Smooth muscle cell (in vitro differentiated cells): ENCODE data around the gene CCDC192. TPM values are rescaled to one million over a fixed set of nuclear protein-coding genes. Genes with fewer than 3 reads are reported as not detected.
"Not testable (repeated sequence)": the region's sequence is repeated elsewhere in the genome, so short reads cannot be mapped to it uniquely, and the experiment has no call there.

ENCODE experiments used
- DNase-seq: peaks from one replicate; lab custom pipeline; 2025; ENCODE audit not compliant: unreplicated experiment; lab: John Stamatoyannopoulos, UW
- H2AFZ ChIP-seq: fragments of 200-600 bp; sonication (generic); 2 replicates; pipeline ENCODE4 v1.6.0; 2016; ENCODE audit warnings: antibody characterized with exemption, low read depth, mild to moderate bottlenecking
- H3F3A ChIP-seq: fragments of 200-600 bp; sonication (generic); 2 replicates; pipeline ENCODE4 v1.6.0; 2017; ENCODE audit warnings: antibody characterized with exemption, low read depth
- H3K27ac ChIP-seq: fragments of 200-600 bp; sonication (generic); 2 replicates; pipeline ENCODE4 v1.5.1; 2016; ENCODE audit warnings: low read depth, mild to moderate bottlenecking
- H3K27me3 ChIP-seq: fragments of 200-600 bp; sonication (generic); 2 replicates; pipeline ENCODE4 v1.6.1; 2016; ENCODE audit warnings: low read depth, mild to moderate bottlenecking
- H3K36me3 ChIP-seq: fragments of 200-600 bp; sonication (generic); 2 replicates; pipeline ENCODE4 v1.5.1; 2016; ENCODE audit warnings: low read depth
- H3K4me1 ChIP-seq: fragments of 200-600 bp; sonication (generic); 2 replicates; pipeline ENCODE4 v1.5.1; 2016; ENCODE audit warnings: low read depth
- H3K4me2 ChIP-seq: fragments of 200-600 bp; sonication (generic); 2 replicates; pipeline ENCODE4 v1.6.0; 2016; ENCODE audit warnings: mild to moderate bottlenecking
- H3K4me3 ChIP-seq: fragments of 200-600 bp; sonication (generic); 2 replicates; pipeline ENCODE4 v1.5.1; 2016; ENCODE audit warnings: mild to moderate bottlenecking
- H3K79me2 ChIP-seq: fragments of 200-600 bp; sonication (generic); 2 replicates; pipeline ENCODE4 v1.6.0; 2016; ENCODE audit warnings: low read depth, mild to moderate bottlenecking
- H3K9ac ChIP-seq: fragments of 200-600 bp; sonication (generic); 2 replicates; pipeline ENCODE4 v1.6.0; 2016; ENCODE audit warnings: low read depth
- H3K9me3 ChIP-seq: fragments of 200-600 bp; sonication (generic); replicated peaks from 2 replicates; pipeline ENCODE4 v1.5.1; 2016; ENCODE audit warnings: low read depth
- H4K20me1 ChIP-seq: fragments of 200-600 bp; sonication (generic); 2 replicates; pipeline ENCODE4 v1.6.0; 2016; ENCODE audit warnings: low read depth
- CTCF ChIP-seq: fragments of 200-600 bp; sonication (generic); IDR thresholded peaks from 2 replicates; pipeline ENCODE4 v1.5.1; 2017; ENCODE audit warnings: borderline replicate concordance, mild to moderate bottlenecking, antibody characterized with exemption; ENCODE audit not compliant: insufficient read depth, poor library complexity, severe bottlenecking
- WGBS: methylation state at CpG from one replicate; pipeline ENCODE4 v1.1.7; 2016; ENCODE audit warnings: low lambda C conversion rate; 5-methylcytosine and 5-hydroxymethylcytosine counted together
- polyA plus RNA-seq: library from polyadenylated mRNA; unstranded; fragments of >200 nt; fragmentation: Nextera tagmentation; extraction: Ambion mirVana; gene quantifications from 2 replicates; pipeline ENCODE4 v1.2.1, GENCODE V29; 2016
- total RNA-seq: library from RNA; depleted of rRNA; stranded (reverse); fragments of >200 nt; gene quantifications from 2 replicates; pipeline ENCODE4 v1.2.3, GENCODE V29; 2014

The CCDC192 gene
- total and polyA plus RNA-seq, 2 experiments from 2014 or later = not detected

GRCh38 chr5:127844581-127845021 is 141.4 kb downstream of the CCDC192 start:
- Histone ChIP-seq H3K4me1 (peaks cover 4% of the 10 kb centered on the region), H3K27ac (no peak overlapping the region), H4K20me1 (no peaks in the 10 kb centered on the region), H3K4me3 (no peak overlapping the region), H3K9ac (no peak overlapping the region), H3K9me3 (no peaks in the 10 kb centered on the region), H3K79me2 (no peaks in the 10 kb centered on the region), H3F3A (no peaks in the 10 kb centered on the region), H2AFZ (no peak overlapping the region), H3K4me2 (no peak overlapping the region), H3K36me3 (no peaks in the 10 kb centered on the region), H3K27me3 (no peaks in the 10 kb centered on the region)
- no peak for TF ChIP-seq CTCF
- 96% methylated on average over 7 of the region's 7 CpGs for WGBS
- no peak for DNase-seq

- no peaks in the 10 kb centered on the region for H3K9me3 ChIP-seq
- DNase-seq = no peak
- no peak for TF ChIP-seq CTCF
- no peaks in the 10 kb centered on the region for H3F3A ChIP-seq
- H3K27ac ChIP-seq = no peak overlapping the region
- H3K9ac ChIP-seq = no peak overlapping the region
- H3K36me3 ChIP-seq = no peaks in the 10 kb centered on the region
- WGBS = 95% methylated on average over 2 of the region's 2 CpGs
- H2AFZ ChIP-seq = no peak overlapping the region
- H4K20me1 ChIP-seq = no peaks in the 10 kb centered on the region
- peaks cover 10% of the 10 kb centered on the region for H3K4me1 ChIP-seq
- H3K79me2 ChIP-seq = no peaks in the 10 kb centered on the region
- no peak overlapping the region for H3K4me3 ChIP-seq
- H3K4me2 ChIP-seq = no peak overlapping the region
- peaks cover 6% of the 10 kb centered on the region for H3K27me3 ChIP-seq
These were observed 143.7 kb downstream of the CCDC192 start for GRCh38 chr5:127846884-127847283.

- not testable (repeated sequence) for H3K9ac ChIP-seq, H3K4me2 ChIP-seq, DNase-seq, H3F3A ChIP-seq, H3K79me2 ChIP-seq, H3K4me3 ChIP-seq, H3K4me1 ChIP-seq, H4K20me1 ChIP-seq, H2AFZ ChIP-seq, H3K27ac ChIP-seq, H3K9me3 ChIP-seq, H3K36me3 ChIP-seq, H3K27me3 ChIP-seq
- 96% methylated on average over 5 of the region's 5 CpGs for WGBS
These were observed 144.4 kb downstream of the CCDC192 start for GRCh38 chr5:127847641-127848040.

GRCh38 chr5:127848098-127848497 is 144.9 kb downstream of the CCDC192 start:
- peaks cover 10% of the 10 kb centered on the region for H3K4me1 ChIP-seq
- H3K79me2 ChIP-seq = no peaks in the 10 kb centered on the region
- H3K4me3 ChIP-seq = no peak overlapping the region
- no peak for DNase-seq
- no peak overlapping the region for H3K27ac ChIP-seq
- H2AFZ ChIP-seq = no peak overlapping the region
- TF ChIP-seq CTCF = no peak
- H3K9ac ChIP-seq = no peak overlapping the region
- no peak overlapping the region for H3K4me2 ChIP-seq
- H3K9me3 ChIP-seq = no peaks in the 10 kb centered on the region
- WGBS = 67% methylated on average over 1 of the region's 1 CpG
- no peaks in the 10 kb centered on the region for H3F3A ChIP-seq
- peaks cover 6% of the 10 kb centered on the region for H3K27me3 ChIP-seq
- no peaks in the 10 kb centered on the region for H4K20me1 ChIP-seq
- H3K36me3 ChIP-seq = no peaks in the 10 kb centered on the region
